HG02759 (cell line): ENCODE measurements around the gene ESRRA.

Experiments used
- ATAC-seq: cut with Tn5 transposase; IDR thresholded peaks from one replicate; pipeline ENCODE4 v1.9.1; 2021; ENCODE audit warnings: mild to moderate bottlenecking, moderate library complexity; ENCODE audit not compliant: unreplicated experiment

Gene ESRRA

GRCh38 chr11:64269540-64270220 is 35.6 kb upstream of the ESRRA start:
- ATAC-seq: peak; percentile 72

DNA sequence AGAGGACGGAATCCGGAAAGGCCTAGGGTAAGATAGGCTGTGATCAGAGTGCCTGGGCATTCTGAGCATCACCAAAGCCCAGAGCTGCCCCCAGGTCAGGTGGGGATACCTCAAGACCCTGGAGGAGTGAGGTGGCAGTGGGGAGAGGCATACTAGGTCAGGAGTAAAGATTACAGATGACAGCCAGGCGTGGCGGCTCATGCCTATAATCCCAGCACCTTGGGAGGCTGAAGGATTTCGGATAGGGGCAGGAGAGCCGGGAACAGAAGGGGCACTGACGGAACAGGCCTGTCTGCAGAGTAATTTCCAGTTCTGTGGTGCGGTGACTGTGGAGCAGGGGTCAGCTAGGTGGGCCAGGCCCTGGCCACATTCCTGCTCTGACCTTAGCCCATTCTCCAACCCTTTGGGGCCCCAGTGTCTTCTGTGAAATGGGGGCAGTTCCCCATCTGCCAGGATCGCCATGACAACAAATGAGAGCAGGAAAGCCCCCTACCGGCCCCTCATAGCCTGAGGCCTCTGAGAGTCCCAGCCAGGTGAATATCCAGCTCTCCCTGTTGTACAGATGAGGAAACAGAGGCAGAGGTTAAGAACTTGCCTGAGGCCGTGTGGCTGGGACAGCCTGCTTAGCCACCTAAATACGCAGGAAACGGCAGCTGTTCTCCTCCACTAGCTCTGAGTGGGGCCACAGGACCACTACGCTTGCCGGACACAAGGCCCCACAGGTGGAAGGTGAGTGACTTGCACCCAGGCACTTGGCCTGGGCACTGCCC is 30.1 kb upstream of the ESRRA start:
- no peak for ATAC-seq

DNA sequence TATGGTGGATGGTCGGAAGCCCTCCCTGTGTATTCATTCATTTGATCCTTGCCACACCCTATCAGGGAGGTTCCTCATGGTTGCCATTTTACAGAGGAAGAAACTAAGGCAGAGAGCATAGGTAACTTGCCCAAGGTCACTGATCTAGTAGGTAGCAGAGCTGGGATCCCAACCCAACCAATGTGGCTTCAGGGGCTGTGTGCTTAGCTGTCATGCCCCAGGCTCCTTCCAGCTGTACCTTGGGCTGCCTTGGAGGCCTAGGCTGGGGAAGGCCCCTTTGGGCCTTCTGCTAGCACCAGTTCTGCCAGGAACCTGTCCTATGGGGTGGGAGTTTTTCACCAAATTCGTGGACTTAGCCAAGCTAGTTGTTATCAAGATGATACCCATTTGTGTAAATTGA is 29.5 kb upstream of the ESRRA start:
- no peak for ATAC-seq

DNA sequence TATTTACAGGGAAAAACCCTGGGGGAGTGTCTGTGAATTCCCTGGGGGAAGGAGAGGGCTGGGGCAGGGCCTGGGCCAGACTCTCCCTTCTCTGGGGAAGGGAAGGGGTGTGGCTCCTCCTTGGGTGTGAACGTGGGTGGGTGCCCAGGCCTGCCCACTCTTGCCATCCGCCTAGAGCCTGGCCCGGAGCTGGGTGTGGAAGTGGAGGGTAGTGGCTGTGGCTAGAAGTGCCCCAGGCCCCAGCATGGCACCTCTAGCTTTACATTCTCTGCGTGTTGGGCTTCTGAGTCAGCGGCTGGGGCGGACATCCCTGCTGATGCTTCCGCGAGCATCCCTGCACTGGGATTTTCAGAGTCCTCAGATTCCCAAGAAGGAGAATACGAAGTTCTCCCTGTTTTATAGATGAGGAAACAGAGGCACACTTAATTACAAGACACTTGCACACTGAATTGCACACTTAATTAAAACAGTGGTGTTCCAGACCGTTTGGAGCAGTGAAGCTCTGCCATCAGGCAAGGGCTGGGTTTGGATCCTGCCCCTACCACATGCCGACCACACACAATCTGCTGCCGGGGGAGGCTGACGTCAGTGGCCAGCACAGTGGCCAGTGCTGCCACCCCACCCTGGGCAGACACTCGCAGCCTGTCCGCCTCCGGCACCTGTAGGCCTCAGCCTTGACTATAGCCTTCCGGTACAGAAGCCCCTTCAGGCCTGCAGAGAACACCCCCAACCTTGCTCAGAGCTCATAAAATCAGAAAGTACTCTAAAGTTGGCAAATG is 28.5 kb upstream of the ESRRA start:
- ATAC-seq: no peak

GRCh38 chr11:64278576-64279190 is 26.6 kb upstream of the ESRRA start:
- ATAC-seq: no peak

DNA sequence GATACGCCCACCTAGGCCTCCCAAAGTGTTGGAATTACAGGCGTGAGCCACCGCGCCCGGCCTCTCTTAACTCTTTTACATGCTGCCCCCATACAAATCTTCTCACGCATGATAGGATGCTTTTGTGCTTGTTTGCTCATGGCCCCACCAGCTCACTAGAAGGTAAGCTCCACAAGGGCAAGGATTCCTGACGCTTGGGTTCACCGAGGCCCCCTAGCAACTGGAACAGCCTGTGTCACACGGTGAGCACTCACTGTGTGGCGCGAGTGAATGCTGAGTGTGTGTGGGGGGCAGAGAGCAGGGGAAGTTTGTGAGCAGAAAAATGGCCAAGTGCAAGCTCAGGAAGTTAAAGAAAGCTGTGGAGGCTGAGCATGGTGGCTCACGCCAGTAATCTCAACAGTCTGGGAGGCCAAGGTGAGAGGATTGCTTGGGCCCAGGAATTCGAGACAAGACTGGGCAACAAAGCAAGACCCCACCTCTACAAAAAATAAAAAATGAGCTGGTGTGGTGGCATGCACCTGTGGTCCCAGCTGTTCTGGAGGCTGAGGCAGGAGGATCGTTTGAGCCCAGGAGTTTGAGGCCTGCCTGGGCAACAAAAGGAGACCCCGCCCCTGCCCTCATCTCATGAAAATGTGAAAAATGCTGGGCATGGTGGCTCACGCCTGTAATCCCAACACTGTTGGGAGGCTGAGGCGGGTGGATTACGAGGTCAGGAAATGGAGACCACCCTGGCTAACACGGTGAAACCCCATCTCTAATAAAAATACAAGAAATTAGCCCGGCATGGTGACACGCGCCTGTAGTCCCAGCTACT is 23.2 kb upstream of the ESRRA start:
- ATAC-seq: no peak

DNA sequence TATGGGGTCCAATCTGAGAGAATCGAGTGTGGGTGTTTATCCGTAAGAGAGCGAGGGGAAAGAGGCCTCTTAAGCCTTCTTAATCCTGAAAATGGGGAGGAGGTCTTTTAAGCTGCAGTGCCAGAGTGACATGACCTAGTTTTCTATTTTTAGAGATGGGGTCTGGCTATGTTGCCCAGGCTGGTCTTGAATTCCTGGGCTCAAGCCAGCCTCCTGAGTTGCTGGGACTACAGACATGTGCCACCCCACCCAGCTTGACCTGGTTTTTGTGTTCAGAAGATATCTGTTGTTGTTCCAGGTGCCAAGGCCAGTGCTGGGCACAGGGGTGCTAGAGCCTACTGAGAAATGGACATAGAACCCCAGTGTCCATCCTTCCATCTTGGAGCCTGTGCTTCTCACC is 22.2 kb upstream of the ESRRA start:
- no peak for ATAC-seq

- peak; percentile 74 for ATAC-seq
Observed at GRCh38 chr11:64284048-64284961, 21.0 kb upstream of the ESRRA start, which contains the start of gene BAD. Gene BAD (minus strand): TSS chr11:64284665. CDS start chr11:64284368, 297 bp downstream.

GRCh38 chr11:64284962-64285884 is 20.1 kb upstream of the ESRRA start, which contains the start of gene GPR137:
Gene GPR137 (plus strand): TSS chr11:64285848. CDS start chr11:64286525, 677 bp downstream.
- peak; percentile 66 for ATAC-seq

DNA sequence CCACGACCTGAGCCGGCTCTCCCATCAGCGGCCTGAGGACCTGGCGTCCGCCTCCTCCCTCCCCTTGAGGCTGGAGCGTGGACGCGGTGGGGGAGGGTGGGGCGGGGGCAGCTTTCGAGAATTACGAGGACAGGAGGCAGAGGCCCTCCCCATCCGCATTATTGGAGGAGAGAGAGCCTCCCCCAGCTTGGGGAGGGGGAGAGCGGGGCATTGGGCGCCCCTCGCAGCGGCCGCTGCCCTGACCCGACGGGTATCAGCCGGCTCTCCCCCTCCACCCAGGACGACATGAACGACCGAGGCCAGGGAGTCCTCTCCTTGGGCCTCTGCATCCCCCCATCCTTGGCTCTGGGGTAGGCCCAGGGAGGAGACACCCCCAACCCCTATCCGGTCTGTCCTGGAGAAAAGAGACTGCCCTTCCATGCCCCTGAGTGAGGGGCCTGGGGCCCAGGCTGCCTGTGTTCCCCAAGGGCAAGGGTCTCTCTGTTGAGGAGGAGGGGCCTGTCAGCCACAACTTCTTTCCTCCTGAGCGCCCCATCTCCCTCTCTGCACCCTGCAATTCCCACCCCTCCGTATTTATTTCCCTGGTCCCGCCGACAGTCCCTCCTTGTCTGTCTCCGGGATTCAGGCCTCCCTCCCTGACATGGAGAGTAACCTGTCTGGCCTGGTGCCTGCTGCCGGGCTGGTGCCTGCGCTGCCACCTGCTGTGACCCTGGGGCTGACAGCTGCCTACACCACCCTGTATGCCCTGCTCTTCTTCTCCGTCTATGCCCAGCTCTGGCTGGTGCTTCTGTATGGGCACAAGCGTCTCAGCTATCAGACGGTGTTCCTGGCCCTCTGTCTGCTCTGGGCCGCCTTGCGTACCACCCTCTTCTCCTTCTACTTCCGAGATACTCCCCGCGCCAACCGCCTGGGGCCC is 19.2 kb upstream of the ESRRA start:
- peak; percentile 0 for ATAC-seq

- ATAC-seq: no peak
Observed at GRCh38 chr11:64286801-64287159, 18.5 kb upstream of the ESRRA start.

DNA sequence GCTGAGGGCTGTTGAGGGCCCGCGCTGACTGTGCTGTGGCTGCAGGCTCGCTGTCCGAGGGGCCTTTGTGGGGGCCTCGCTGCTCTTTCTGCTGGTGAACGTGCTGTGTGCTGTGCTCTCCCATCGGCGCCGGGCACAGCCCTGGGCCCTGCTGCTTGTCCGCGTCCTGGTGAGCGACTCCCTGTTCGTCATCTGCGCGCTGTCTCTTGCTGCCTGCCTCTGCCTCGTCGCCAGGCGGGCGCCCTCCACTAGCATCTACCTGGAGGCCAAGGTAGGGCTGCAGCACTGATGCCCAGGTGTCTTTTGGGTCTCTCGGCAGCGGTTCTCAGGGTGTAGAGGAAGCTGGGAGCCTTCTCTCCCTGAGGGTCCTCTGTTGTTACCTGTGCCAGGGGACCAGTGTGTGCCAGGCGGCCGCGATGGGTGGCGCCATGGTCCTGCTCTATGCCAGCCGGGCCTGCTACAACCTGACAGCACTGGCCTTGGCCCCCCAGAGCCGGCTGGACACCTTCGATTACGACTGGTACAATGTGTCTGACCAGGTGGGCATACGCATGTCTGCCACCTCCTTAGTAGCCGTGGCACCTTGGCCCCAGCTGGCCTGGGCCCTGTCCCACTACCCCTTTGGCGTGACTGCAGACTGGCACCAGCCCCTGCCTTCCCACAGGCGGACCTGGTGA is 17.5 kb upstream of the ESRRA start:
- ATAC-seq: no peak

DNA sequence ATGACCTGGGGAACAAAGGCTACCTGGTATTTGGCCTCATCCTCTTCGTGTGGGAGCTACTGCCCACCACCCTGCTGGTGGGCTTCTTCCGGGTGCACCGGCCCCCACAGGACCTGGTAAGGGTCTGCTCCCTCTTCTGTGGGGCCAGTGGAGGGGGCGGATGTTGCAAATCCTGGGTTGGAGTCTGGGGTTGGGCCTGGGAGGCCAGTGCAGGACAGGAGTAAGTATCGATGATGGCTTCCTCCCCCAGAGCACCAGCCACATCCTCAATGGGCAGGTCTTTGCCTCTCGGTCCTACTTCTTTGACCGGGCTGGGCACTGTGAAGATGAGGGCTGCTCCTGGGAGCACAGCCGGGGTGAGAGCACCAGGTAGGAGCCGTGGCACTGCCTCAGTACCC is 17.0 kb upstream of the ESRRA start:
- no peak for ATAC-seq

DNA sequence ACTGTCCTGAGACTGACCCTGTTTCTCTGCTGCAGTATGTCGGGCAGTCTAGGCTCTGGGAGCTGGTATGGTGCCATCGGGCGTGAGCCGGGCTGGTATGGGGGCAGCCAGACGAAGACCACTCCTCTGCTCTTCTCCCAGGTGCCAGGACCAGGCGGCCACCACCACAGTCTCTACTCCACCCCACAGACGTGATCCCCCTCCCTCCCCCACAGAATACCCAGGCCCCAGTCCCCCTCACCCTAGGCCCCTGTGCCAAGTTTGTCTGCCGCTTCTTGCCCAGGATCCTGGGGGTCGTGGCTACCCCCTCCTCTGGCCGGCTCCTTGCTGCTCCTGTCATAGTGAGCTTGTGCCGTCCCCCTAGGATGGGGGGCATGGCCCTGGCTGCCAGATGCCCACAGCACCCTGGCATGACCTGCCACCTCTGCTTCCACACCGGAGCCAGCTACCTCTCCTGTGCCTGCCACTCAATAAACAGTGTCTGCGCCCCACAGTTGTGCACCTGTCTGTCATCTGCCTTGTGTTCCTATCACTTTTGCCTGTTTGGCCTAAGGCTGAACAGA is 16.2 kb upstream of the ESRRA start:
- no peak for ATAC-seq

GRCh38 chr11:64290352-64291261 is 14.7 kb upstream of the ESRRA start:
- no peak for ATAC-seq
